Gastrocnemius medialis (tissue), 4 donors: ENCODE measurements around the gene LRRFIP1.

Experiments
- POLR2A ChIP-seq, 2 donors: fragments of 450-650 bp; IDR thresholded peaks; one replicate each; pipeline ENCODE4 v1.6.1; 2017; ENCODE audit warnings: antibody characterized with exemption in 2 of 2, mild to moderate bottlenecking in 2 of 2, moderate library complexity in 2 of 2
- TF ChIP-seq, protein P1 (sequence below), 5 experiments: fragments of 450-650 bp in 3 of 5; fragments of 200-600 bp in 2 of 5; sonication (generic) in 2 of 5; IDR thresholded peaks in 4 of 5; conservative IDR thresholded peaks in 1 of 5; 1 replicate in 4 of 5; 2 replicates in 1 of 5; pipeline ENCODE4 v1.5.1; 2016 to 2019; ENCODE audit warnings: antibody characterized with exemption in 5 of 5, mild to moderate bottlenecking in 3 of 5, moderate library complexity in 3 of 5

DNA sequence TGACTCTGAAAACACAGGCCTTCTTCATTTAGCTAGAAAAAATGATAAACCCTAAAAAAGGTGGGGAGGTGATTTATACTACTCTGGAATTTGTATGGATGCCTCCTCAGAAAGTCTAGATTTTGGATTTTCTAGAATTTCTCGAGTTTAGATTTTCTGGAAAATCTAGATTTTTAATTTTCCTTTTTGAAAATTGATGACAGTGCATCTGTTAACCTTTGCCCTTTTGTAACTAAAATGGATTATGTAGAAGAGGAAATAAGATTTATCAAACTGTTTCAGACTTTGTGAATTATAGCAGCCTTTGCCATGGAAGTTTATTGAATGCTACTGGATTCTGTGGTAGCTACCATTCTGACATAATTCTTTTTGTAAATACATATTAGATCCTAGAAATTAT lies 95.6 kb downstream of the LRRFIP1 start:
- TF ChIP-seq POLR2A (IDR thresholded peaks at IDR 0.05), result no peak
- TF ChIP-seq, protein P1, sequence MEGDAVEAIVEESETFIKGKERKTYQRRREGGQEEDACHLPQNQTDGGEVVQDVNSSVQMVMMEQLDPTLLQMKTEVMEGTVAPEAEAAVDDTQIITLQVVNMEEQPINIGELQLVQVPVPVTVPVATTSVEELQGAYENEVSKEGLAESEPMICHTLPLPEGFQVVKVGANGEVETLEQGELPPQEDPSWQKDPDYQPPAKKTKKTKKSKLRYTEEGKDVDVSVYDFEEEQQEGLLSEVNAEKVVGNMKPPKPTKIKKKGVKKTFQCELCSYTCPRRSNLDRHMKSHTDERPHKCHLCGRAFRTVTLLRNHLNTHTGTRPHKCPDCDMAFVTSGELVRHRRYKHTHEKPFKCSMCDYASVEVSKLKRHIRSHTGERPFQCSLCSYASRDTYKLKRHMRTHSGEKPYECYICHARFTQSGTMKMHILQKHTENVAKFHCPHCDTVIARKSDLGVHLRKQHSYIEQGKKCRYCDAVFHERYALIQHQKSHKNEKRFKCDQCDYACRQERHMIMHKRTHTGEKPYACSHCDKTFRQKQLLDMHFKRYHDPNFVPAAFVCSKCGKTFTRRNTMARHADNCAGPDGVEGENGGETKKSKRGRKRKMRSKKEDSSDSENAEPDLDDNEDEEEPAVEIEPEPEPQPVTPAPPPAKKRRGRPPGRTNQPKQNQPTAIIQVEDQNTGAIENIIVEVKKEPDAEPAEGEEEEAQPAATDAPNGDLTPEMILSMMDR (IDR thresholded peaks at IDR 0.05 in 4 of 5, conservative IDR thresholded peaks at IDR 0.05 in 1 of 5), result no peak
